ENCODE results near the gene E4F1.

Gene E4F1

GRCh38 chr16:2275476-2276367 is 52.3 kb downstream of the E4F1 start:
- Histone ChIP-seq H3K4me1 (ENCODE audit: control insufficient read depth, insufficient read depth, low read length) (peaks cover 1% of the 10 kb centered on the region), H3K27me3 (ENCODE audit: control insufficient read depth, insufficient read depth, low read length, poor library complexity, severe bottlenecking) (no peaks in the 10 kb centered on the region), H3K36me3 (ENCODE audit: control insufficient read depth, insufficient read depth, low read length) (no peaks in the 10 kb centered on the region), H3K4me3 (ENCODE audit: insufficient read depth, low read depth, low read length) (no peak overlapping the region), H3K27ac (ENCODE audit: insufficient read depth, low read depth, low read length, poor library complexity, severe bottlenecking) (no peak overlapping the region), H3K9me3 (ENCODE audit: control insufficient read depth, low read length) (no peaks in the 10 kb centered on the region)
- WGBS, 2 experiments = 89 to 90% methylated on average over 30 of the region's 30 CpGs

GRCh38 chr16:2276368-2277195 is 53.2 kb downstream of the E4F1 start:
- H3K4me1 ChIP-seq (ENCODE audit: control insufficient read depth, insufficient read depth, low read length) = no peaks in the 10 kb centered on the region
- H3K9me3 ChIP-seq (ENCODE audit: control insufficient read depth, low read length) = no peaks in the 10 kb centered on the region
- H3K4me3 ChIP-seq (ENCODE audit: insufficient read depth, low read depth, low read length) = no peak overlapping the region
- no peak overlapping the region for H3K27ac ChIP-seq (ENCODE audit: insufficient read depth, low read depth, low read length, poor library complexity, severe bottlenecking)
- H3K27me3 ChIP-seq (ENCODE audit: control insufficient read depth, insufficient read depth, low read length, poor library complexity, severe bottlenecking) = no peaks in the 10 kb centered on the region
- H3K36me3 ChIP-seq (ENCODE audit: control insufficient read depth, insufficient read depth, low read length) = no peaks in the 10 kb centered on the region
- WGBS, 2 experiments = 86 to 88% methylated on average over 25 to 26 of the region's 26 CpGs

- WGBS, 2 experiments = 95 to 97% methylated on average over 25 of the region's 25 CpGs
- H3K9me3 ChIP-seq (ENCODE audit: control insufficient read depth, low read length) = no peaks in the 10 kb centered on the region
- no peak overlapping the region for H3K4me3 ChIP-seq (ENCODE audit: insufficient read depth, low read depth, low read length)
- no peaks in the 10 kb centered on the region for H3K4me1 ChIP-seq (ENCODE audit: control insufficient read depth, insufficient read depth, low read length)
- no peak overlapping the region for H3K27ac ChIP-seq (ENCODE audit: insufficient read depth, low read depth, low read length, poor library complexity, severe bottlenecking)
- H3K27me3 ChIP-seq (ENCODE audit: control insufficient read depth, insufficient read depth, low read length, poor library complexity, severe bottlenecking) = no peaks in the 10 kb centered on the region
- H3K36me3 ChIP-seq (ENCODE audit: control insufficient read depth, insufficient read depth, low read length) = no peaks in the 10 kb centered on the region
These were observed 54.3 kb downstream of the E4F1 start for GRCh38 chr16:2277466-2278271.

- H3K4me3 ChIP-seq (ENCODE audit: insufficient read depth, low read depth, low read length) = no peak overlapping the region
- H3K27me3 ChIP-seq (ENCODE audit: control insufficient read depth, insufficient read depth, low read length, poor library complexity, severe bottlenecking) = no peaks in the 10 kb centered on the region
- H3K27ac ChIP-seq (ENCODE audit: insufficient read depth, low read depth, low read length, poor library complexity, severe bottlenecking) = no peak overlapping the region
- H3K36me3 ChIP-seq (ENCODE audit: control insufficient read depth, insufficient read depth, low read length) = no peaks in the 10 kb centered on the region
- H3K4me1 ChIP-seq (ENCODE audit: control insufficient read depth, insufficient read depth, low read length) = no peaks in the 10 kb centered on the region
- WGBS, 2 experiments = 86 to 87% methylated on average over 14 of the region's 14 CpGs
- H3K9me3 ChIP-seq (ENCODE audit: control insufficient read depth, low read length) = no peaks in the 10 kb centered on the region
These were observed 54.8 kb downstream of the E4F1 start for GRCh38 chr16:2278272-2278608.

GRCh38 chr16:2278956-2279800 is 55.8 kb downstream of the E4F1 start:
- 90 to 91% methylated on average over 26 of the region's 26 CpGs for WGBS, 2 experiments
- Histone ChIP-seq H3K27me3 (ENCODE audit: control insufficient read depth, insufficient read depth, low read length, poor library complexity, severe bottlenecking) (no peaks in the 10 kb centered on the region), H3K36me3 (ENCODE audit: control insufficient read depth, insufficient read depth, low read length) (no peaks in the 10 kb centered on the region), H3K27ac (ENCODE audit: insufficient read depth, low read depth, low read length, poor library complexity, severe bottlenecking) (no peak overlapping the region), H3K9me3 (ENCODE audit: control insufficient read depth, low read length) (no peaks in the 10 kb centered on the region), H3K4me3 (ENCODE audit: insufficient read depth, low read depth, low read length) (no peak overlapping the region), H3K4me1 (ENCODE audit: control insufficient read depth, insufficient read depth, low read length) (no peaks in the 10 kb centered on the region)

GRCh38 chr16:2280461-2280860 is 57.1 kb downstream of the E4F1 start:
- Histone ChIP-seq H3K9me3 (ENCODE audit: control insufficient read depth, low read length) (no peaks in the 10 kb centered on the region), H3K4me3 (ENCODE audit: insufficient read depth, low read depth, low read length) (no peak overlapping the region), H3K4me1 (ENCODE audit: control insufficient read depth, insufficient read depth, low read length) (no peaks in the 10 kb centered on the region), H3K36me3 (ENCODE audit: control insufficient read depth, insufficient read depth, low read length) (no peaks in the 10 kb centered on the region), H3K27ac (ENCODE audit: insufficient read depth, low read depth, low read length, poor library complexity, severe bottlenecking) (no peak overlapping the region), H3K27me3 (ENCODE audit: control insufficient read depth, insufficient read depth, low read length, poor library complexity, severe bottlenecking) (no peaks in the 10 kb centered on the region)
- 92 to 93% methylated on average over 8 of the region's 8 CpGs for WGBS, 2 experiments

- no peak overlapping the region for H3K4me3 ChIP-seq (ENCODE audit: insufficient read depth, low read depth, low read length)
- H3K27ac ChIP-seq (ENCODE audit: insufficient read depth, low read depth, low read length, poor library complexity, severe bottlenecking) = no peak overlapping the region
- H3K36me3 ChIP-seq (ENCODE audit: control insufficient read depth, insufficient read depth, low read length) = no peaks in the 10 kb centered on the region
- no peaks in the 10 kb centered on the region for H3K4me1 ChIP-seq (ENCODE audit: control insufficient read depth, insufficient read depth, low read length)
- no peaks in the 10 kb centered on the region for H3K27me3 ChIP-seq (ENCODE audit: control insufficient read depth, insufficient read depth, low read length, poor library complexity, severe bottlenecking)
- WGBS, 2 experiments = 90 to 91% methylated on average over 24 of the region's 24 CpGs
- no peaks in the 10 kb centered on the region for H3K9me3 ChIP-seq (ENCODE audit: control insufficient read depth, low read length)
These were observed 57.7 kb downstream of the E4F1 start for GRCh38 chr16:2280981-2281542.

- no peak overlapping the region for H3K4me3 ChIP-seq (ENCODE audit: insufficient read depth, low read depth, low read length)
- no peaks in the 10 kb centered on the region for H3K27me3 ChIP-seq (ENCODE audit: control insufficient read depth, insufficient read depth, low read length, poor library complexity, severe bottlenecking)
- no peaks in the 10 kb centered on the region for H3K9me3 ChIP-seq (ENCODE audit: control insufficient read depth, low read length)
- H3K4me1 ChIP-seq (ENCODE audit: control insufficient read depth, insufficient read depth, low read length) = no peaks in the 10 kb centered on the region
- WGBS, 2 experiments = 72 to 89% methylated on average over 2 to 5 of the region's 5 CpGs
- no peak overlapping the region for H3K27ac ChIP-seq (ENCODE audit: insufficient read depth, low read depth, low read length, poor library complexity, severe bottlenecking)
- H3K36me3 ChIP-seq (ENCODE audit: control insufficient read depth, insufficient read depth, low read length) = no peaks in the 10 kb centered on the region
These were observed 58.9 kb downstream of the E4F1 start for GRCh38 chr16:2282262-2282661.

- H3K27me3 ChIP-seq (ENCODE audit: control insufficient read depth, insufficient read depth, low read length, poor library complexity, severe bottlenecking) = no peaks in the 10 kb centered on the region
- H3K4me1 ChIP-seq (ENCODE audit: control insufficient read depth, insufficient read depth, low read length) = no peaks in the 10 kb centered on the region
- H3K9me3 ChIP-seq (ENCODE audit: control insufficient read depth, low read length) = no peaks in the 10 kb centered on the region
- H3K27ac ChIP-seq (ENCODE audit: insufficient read depth, low read depth, low read length, poor library complexity, severe bottlenecking) = no peak overlapping the region
- no peaks in the 10 kb centered on the region for H3K36me3 ChIP-seq (ENCODE audit: control insufficient read depth, insufficient read depth, low read length)
- 89 to 91% methylated on average over 26 of the region's 26 CpGs for WGBS, 2 experiments
- H3K4me3 ChIP-seq (ENCODE audit: insufficient read depth, low read depth, low read length) = no peak overlapping the region
These were observed 59.6 kb downstream of the E4F1 start for GRCh38 chr16:2282866-2283555.
